OCI-LY1 (cell line): ENCODE results near the gene CIAPIN1.

Experiments used
- EZH2 ChIP-seq: fragments of 200-600 bp; sonication (generic), shearing (Covaris generic); IDR thresholded peaks from 2 replicates; pipeline ENCODE4 v1.8.0; 2017; ENCODE audit warnings: borderline replicate concordance, mixed run types, mild to moderate bottlenecking, antibody characterized with exemption, low read length, moderate library complexity, mixed read lengths
- TF ChIP-seq, protein P1 (sequence below): fragments of 200-600 bp; sonication (generic), shearing (Covaris generic); IDR thresholded peaks from 2 replicates; pipeline ENCODE4 v1.5.1; 2017; ENCODE audit warnings: mild to moderate bottlenecking, antibody characterized with exemption, low read length, moderate library complexity, mixed read lengths

DNA sequence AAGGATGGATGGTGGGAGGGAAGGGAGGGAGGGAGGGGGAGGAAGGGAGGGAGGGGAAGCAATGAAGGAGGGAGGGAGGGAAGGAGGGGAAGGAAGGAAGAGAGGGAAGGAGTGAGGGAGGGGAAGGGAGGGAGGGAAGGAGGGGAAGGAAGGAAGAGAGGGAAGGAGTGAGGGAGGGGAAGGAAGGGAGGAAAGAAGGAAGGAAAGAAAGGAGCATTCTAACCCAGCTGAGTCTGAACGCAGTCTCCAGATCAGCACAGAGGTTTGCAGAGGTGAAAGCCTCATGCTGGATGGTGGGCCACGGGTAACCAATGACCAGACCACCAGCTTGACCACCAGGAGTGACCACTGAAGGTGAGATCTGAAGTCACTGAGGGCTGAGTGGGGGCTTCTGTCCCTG lies 24.0 kb downstream of the CIAPIN1 start:
- TF ChIP-seq, protein P1, sequence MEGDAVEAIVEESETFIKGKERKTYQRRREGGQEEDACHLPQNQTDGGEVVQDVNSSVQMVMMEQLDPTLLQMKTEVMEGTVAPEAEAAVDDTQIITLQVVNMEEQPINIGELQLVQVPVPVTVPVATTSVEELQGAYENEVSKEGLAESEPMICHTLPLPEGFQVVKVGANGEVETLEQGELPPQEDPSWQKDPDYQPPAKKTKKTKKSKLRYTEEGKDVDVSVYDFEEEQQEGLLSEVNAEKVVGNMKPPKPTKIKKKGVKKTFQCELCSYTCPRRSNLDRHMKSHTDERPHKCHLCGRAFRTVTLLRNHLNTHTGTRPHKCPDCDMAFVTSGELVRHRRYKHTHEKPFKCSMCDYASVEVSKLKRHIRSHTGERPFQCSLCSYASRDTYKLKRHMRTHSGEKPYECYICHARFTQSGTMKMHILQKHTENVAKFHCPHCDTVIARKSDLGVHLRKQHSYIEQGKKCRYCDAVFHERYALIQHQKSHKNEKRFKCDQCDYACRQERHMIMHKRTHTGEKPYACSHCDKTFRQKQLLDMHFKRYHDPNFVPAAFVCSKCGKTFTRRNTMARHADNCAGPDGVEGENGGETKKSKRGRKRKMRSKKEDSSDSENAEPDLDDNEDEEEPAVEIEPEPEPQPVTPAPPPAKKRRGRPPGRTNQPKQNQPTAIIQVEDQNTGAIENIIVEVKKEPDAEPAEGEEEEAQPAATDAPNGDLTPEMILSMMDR = no peak
- TF ChIP-seq EZH2 = no peak
